HepG2 (cell line): ENCODE results near the gene CPZ. TPM values are rescaled to one million over a fixed set of nuclear protein-coding genes. Genes with fewer than 3 reads are reported as not detected.
A peak's percentile ranks its signal among the peaks of the same experiment; 100 is the strongest.

Source experiments
- AFF4 ChIP-seq: sonication (generic); formaldehyde crosslinking; IDR thresholded peaks from 2 replicates; pipeline ENCODE4 v1.4.0; 2020; ENCODE audit warnings: missing genetic modification reagents
- ASH2L ChIP-seq: fragments of 300-600, 200-600 bp; sonication (generic); IDR thresholded peaks from 2 replicates; pipeline ENCODE4 v1.7.0; 2017; ENCODE audit warnings: low read depth, mild to moderate bottlenecking, moderate library complexity, mixed read lengths, low read length; ENCODE audit not compliant: insufficient read length
- CBX1 ChIP-seq: IDR thresholded peaks from one replicate; pipeline ENCODE4 v1.6.1; 2016; ENCODE audit warnings: antibody characterized with exemption, low read depth
- GABPB1 ChIP-seq: IDR thresholded peaks from 2 replicates; pipeline ENCODE4 v1.6.1; 2016; ENCODE audit warnings: mild to moderate bottlenecking, missing genetic modification reagents, moderate library complexity, missing compliant biosample characterization
- HNF4A ChIP-seq: sonication (generic); formaldehyde crosslinking; IDR thresholded peaks from 2 replicates; pipeline ENCODE4 v1.4.0; 2020; ENCODE audit warnings: missing genetic modification reagents
- MAFF ChIP-seq: IDR thresholded peaks from 2 replicates; pipeline ENCODE4 v1.6.1; 2011; ENCODE audit warnings: low read depth, low read length, improper control_type of control experiment
- PITX1 ChIP-seq: sonication (generic); formaldehyde crosslinking; IDR thresholded peaks from 2 replicates; pipeline ENCODE4 v1.5.1; 2020; ENCODE audit warnings: mild to moderate bottlenecking, missing genetic modification reagents
- POGK ChIP-seq: sonication (generic); formaldehyde crosslinking; conservative IDR thresholded peaks from 2 replicates; pipeline ENCODE4 v1.8.0; 2022; ENCODE audit warnings: mild to moderate bottlenecking, moderate library complexity, missing genetic modification reagents
- POLR2A ChIP-seq, 2 experiments: IDR thresholded peaks; 2 replicates each; pipeline ENCODE4 v1.6.1; 2011; ENCODE audit warnings: low read depth in 2 of 2, low read length in 2 of 2, mild to moderate bottlenecking in 1 of 2, moderate library complexity in 1 of 2; ENCODE audit not compliant: insufficient read depth in 1 of 2
- RORA ChIP-seq: sonication (generic); formaldehyde crosslinking; IDR thresholded peaks from 2 replicates; pipeline ENCODE4 v1.5.0; 2020; ENCODE audit warnings: mild to moderate bottlenecking, missing genetic modification reagents, moderate library complexity
- U2AF1 ChIP-seq: fragments of 200-400 bp; formaldehyde crosslinking; optimal IDR thresholded peaks from 2 replicates; pipeline ENCODE3; 2017; ENCODE audit warnings: mild to moderate bottlenecking, low read depth, low read length
- ZNF513 ChIP-seq: sonication (generic); formaldehyde crosslinking; conservative IDR thresholded peaks from 2 replicates; pipeline ENCODE4 v1.5.0; 2020; ENCODE audit warnings: missing genetic modification reagents
- ZNF646 ChIP-seq: sonication (generic); formaldehyde crosslinking; IDR thresholded peaks from 2 replicates; pipeline ENCODE4 v1.9.0; 2021; ENCODE audit warnings: mild to moderate bottlenecking, missing genetic modification reagents
- ZSCAN20 ChIP-seq: sonication (generic); formaldehyde crosslinking; IDR thresholded peaks from 2 replicates; pipeline ENCODE4 v1.4.0; 2020; ENCODE audit warnings: missing genetic modification reagents, mild to moderate bottlenecking, borderline replicate concordance
- ZSCAN9 ChIP-seq: IDR thresholded peaks from 2 replicates; pipeline ENCODE4 v1.6.1; 2016; ENCODE audit warnings: borderline replicate concordance
- polyA plus RNA-seq, 8 experiments: library from polyadenylated mRNA; depleted of rRNA in 3 of 8; stranded (reverse) in 7 of 8; unstranded in 1 of 8; fragments of >200 nt; fragmentation: Illumina TruSeq in 4 of 8; extraction: Trizol in 4 of 8; gene quantifications; 2 replicates each; pipeline versions ENCODE4 v1.2.1 to v1.2.3, GENCODE V29; 2011 to 2016; ENCODE audit warnings: low read depth in 4 of 8, missing spikeins in 1 of 8, mixed read lengths in 1 of 8; ENCODE audit not compliant: insufficient read depth in 1 of 8
- total RNA-seq, 5 experiments: library from RNA; depleted of rRNA; stranded (reverse); fragments of >200 nt; fragmentation: Illumina TruSeq; extraction: Trizol; gene quantifications; 2 replicates each; pipeline ENCODE4 v1.2.3, GENCODE V29; 2016; ENCODE audit warnings: low read depth in 1 of 5

CPZ gene
- total and polyA plus RNA-seq, 2 of the 13 experiments (the other 11 are each of a cell fraction or from before 2014, with no cell fraction given), result 0.58 to 0.61 TPM

GRCh38 chr4:8580321-8581093, 12.1 kb upstream of the CPZ start, which contains the start of gene GPR78 (continued):
- TF ChIP-seq ASH2L (no peak), U2AF1 (no peak), AFF4 (CRISPR knock-in tag) (no peak), PITX1 (CRISPR knock-in tag) (peak; percentile 55; the same call in 1 of the 2 replicates), RORA (CRISPR knock-in tag) (no peak), POGK (CRISPR knock-in tag) (0 out of 2 replicates have a peak, but pooled peaks have one; percentile 27), ZSCAN20 (CRISPR knock-in tag) (no peak), ZNF513 (CRISPR knock-in tag) (no peak), HNF4A (CRISPR knock-in tag) (no peak), MAFF (no peak), GABPB1 (peak; percentile 71), ZSCAN9 (CRISPR knock-in tag) (peak; percentile 66; the same call in 1 of the 2 replicates), POLR2A (IDR thresholded peaks at IDR 0.05; ENCODE audit: insufficient read depth in 1 of 2, low read depth in 2 of 2, low read length in 2 of 2) (no peak), CBX1 (no peak), ZNF646 (no peak)
